EH (cell line): ENCODE results near the gene CHST9.
"Not testable (repeated sequence)": the region's sequence is repeated elsewhere in the genome, so short reads cannot be mapped to it uniquely, and the experiment has no call there.

Experiments used
- DNase-seq: peaks from one replicate; pipeline ENCODE4 v3.0.0-alpha.2; 2015; ENCODE audit warnings: low read depth

The CHST9 gene

GRCh38 chr18:27185025-27185763 lies at the start of gene CHST9:
Gene CHST9, minus strand, starts transcription at chr18:27185308. Its CDS starts 42,499 bp downstream, at chr18:27142809.
- no peak for DNase-seq

GRCh38 chr18:27232355-27232754 lies 47.2 kb upstream of the CHST9 start:
- not testable (repeated sequence) for DNase-seq

- not testable (repeated sequence) for DNase-seq
Observed at GRCh38 chr18:27231671-27232070, 46.6 kb upstream of the CHST9 start.

- DNase-seq, result not testable (repeated sequence)
Observed at GRCh38 chr18:27231221-27231620, 46.1 kb upstream of the CHST9 start.

- no peak for DNase-seq
Observed at GRCh38 chr18:27227721-27228120, 42.6 kb upstream of the CHST9 start.

- no peak for DNase-seq
Observed at GRCh38 chr18:27226556-27227075, 41.5 kb upstream of the CHST9 start.

- no peak for DNase-seq
Observed at GRCh38 chr18:27225947-27226481, 40.9 kb upstream of the CHST9 start.

GRCh38 chr18:27223526-27224291 lies 38.6 kb upstream of the CHST9 start:
- no peak for DNase-seq

GRCh38 chr18:27214831-27215230 lies 29.7 kb upstream of the CHST9 start:
- DNase-seq, result no peak

GRCh38 chr18:27213123-27213717 lies 28.1 kb upstream of the CHST9 start:
- no peak for DNase-seq

GRCh38 chr18:27211569-27211968 lies 26.5 kb upstream of the CHST9 start:
- no peak for DNase-seq

- DNase-seq, result no peak
Observed at GRCh38 chr18:27206411-27206810, 21.3 kb upstream of the CHST9 start.

GRCh38 chr18:27202741-27203140 lies 17.6 kb upstream of the CHST9 start:
- DNase-seq, result no peak

- DNase-seq, result no peak
Observed at GRCh38 chr18:27198036-27198435, 12.9 kb upstream of the CHST9 start.

- DNase-seq, result no peak
Observed at GRCh38 chr18:27188309-27188708, 3.2 kb upstream of the CHST9 start.

GRCh38 chr18:27185897-27186296 lies 789 bp upstream of the CHST9 start:
- DNase-seq, result no peak

GRCh38 chr18:27184115-27185024 lies 738 bp downstream of the CHST9 start:
- DNase-seq, result no peak

GRCh38 chr18:27181726-27182125 lies 3.4 kb downstream of the CHST9 start:
- no peak for DNase-seq

GRCh38 chr18:27178424-27178823 lies 6.7 kb downstream of the CHST9 start:
- no peak for DNase-seq

- no peak for DNase-seq
Observed at GRCh38 chr18:27175914-27176313, 9.2 kb downstream of the CHST9 start.

GRCh38 chr18:27175245-27175644 lies 9.9 kb downstream of the CHST9 start:
- no peak for DNase-seq
